Measurements from ENCODE around the gene CYP24A1. TPM values are rescaled to one million over a fixed set of nuclear protein-coding genes. Genes with fewer than 3 reads are reported as not detected.

The CYP24A1 gene
- total RNA-seq, 1 donor from 2014 or later, result not detected

DNA sequence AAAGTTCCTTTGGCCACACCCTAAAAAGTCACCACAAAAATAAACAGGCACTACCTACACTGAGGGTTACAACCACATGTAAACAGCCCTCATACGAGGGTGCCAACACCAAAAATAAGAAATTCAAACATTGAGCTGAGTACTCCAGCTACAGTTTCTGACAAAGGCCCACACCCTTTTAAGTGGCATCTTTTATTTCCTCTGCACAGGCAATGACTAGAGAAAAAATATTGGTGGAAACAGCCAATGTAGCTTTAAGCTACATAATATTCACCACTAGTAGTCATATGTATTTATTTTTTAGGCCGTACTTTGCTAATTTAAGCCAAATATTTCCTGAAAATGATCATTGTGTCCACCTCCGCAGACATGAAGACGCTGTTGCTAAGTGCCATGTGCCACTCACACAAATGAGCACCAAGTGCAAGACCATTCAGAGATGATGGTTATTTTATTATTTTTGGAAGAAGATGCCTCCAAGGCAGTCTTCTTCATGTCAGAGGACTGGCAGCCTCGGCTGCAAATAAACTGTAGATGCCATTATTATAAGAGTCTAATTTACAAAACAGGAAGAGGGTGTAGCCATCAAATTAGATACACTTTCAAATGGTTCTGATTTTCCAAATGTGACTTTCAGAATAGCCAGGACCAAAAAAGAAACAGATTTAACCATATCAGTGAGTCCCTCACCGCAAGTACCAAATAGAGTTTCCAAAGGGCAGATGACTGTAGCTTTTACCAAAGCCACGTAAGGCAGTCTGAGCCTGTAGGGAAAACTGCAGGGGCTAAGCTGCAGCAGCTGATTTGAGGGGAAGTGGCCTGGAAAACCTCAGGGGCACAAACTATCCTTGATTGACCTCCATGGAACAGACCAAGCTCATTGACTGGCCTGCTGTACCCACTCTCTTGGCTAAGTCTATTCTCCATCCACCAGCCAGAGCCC lies 13.4 kb downstream of the CYP24A1 start:
- TF ChIP-seq, protein P1, sequence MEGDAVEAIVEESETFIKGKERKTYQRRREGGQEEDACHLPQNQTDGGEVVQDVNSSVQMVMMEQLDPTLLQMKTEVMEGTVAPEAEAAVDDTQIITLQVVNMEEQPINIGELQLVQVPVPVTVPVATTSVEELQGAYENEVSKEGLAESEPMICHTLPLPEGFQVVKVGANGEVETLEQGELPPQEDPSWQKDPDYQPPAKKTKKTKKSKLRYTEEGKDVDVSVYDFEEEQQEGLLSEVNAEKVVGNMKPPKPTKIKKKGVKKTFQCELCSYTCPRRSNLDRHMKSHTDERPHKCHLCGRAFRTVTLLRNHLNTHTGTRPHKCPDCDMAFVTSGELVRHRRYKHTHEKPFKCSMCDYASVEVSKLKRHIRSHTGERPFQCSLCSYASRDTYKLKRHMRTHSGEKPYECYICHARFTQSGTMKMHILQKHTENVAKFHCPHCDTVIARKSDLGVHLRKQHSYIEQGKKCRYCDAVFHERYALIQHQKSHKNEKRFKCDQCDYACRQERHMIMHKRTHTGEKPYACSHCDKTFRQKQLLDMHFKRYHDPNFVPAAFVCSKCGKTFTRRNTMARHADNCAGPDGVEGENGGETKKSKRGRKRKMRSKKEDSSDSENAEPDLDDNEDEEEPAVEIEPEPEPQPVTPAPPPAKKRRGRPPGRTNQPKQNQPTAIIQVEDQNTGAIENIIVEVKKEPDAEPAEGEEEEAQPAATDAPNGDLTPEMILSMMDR (IDR thresholded peaks at IDR 0.05), result no peak
- H3K9me3 Mint-ChIP-seq, result no peaks in the 10 kb centered on the region
- H3K27me3 Mint-ChIP-seq (ENCODE audit: insufficient read depth, low read depth), result peaks cover under 1% of the 10 kb centered on the region
- Histone ChIP-seq H3K27me3 (no peaks in the 10 kb centered on the region), H3K27ac (no peak overlapping the region), H3K4me3 (no peak overlapping the region), H4K20me1 (ENCODE audit: low read depth) (no peaks in the 10 kb centered on the region), H3K36me3 (no peaks in the 10 kb centered on the region), H3K9ac (no peak overlapping the region), H3K9me3 (ENCODE audit: low read depth) (no peaks in the 10 kb centered on the region), H3K4me2 (no peak overlapping the region), H3K4me1 (no peaks in the 10 kb centered on the region), H3F3A (ENCODE audit: low read depth) (no peaks in the 10 kb centered on the region), H3K79me2 (ENCODE audit: low read depth) (no peaks in the 10 kb centered on the region), H2AFZ (replicated peaks) (no peak overlapping the region)
- no peak for DNase-seq (ENCODE audit: low spot score)
- H3K4me3 Mint-ChIP-seq, result no peak overlapping the region
- H3K4me1 Mint-ChIP-seq, result no peaks in the 10 kb centered on the region
- H3K27ac Mint-ChIP-seq, result no peak overlapping the region
- H3K36me3 Mint-ChIP-seq, result no peaks in the 10 kb centered on the region

DNA sequence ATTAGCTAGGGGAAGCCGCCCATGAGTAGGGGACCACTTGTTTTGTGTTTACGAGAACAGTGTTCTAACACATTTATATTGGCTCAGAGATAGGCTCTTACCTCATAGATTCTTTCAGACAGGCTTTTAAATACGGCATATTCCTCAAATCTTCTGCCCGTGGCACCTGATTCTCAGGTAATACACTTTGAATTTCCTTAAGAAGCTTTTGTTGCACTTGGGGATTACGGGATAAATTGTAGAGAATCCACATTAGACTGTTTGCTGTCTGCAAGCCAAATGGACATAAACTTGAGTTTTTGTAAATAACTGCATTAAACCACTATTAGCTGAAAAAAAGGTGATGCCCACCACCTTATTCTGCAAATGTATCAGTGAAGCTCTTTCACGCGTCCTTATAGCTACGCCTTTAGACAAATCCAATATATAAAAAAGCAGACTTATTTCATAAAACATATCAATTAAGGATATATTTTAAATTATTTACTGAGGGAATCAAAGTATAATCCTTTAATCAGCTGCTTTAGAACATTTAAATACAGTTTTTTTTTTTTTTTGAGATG lies 14.8 kb downstream of the CYP24A1 start:
- H3K9ac ChIP-seq, result no peak overlapping the region
- H3K79me2 ChIP-seq (ENCODE audit: low read depth), result no peaks in the 10 kb centered on the region
- H3K9me3 ChIP-seq (ENCODE audit: low read depth), result no peaks in the 10 kb centered on the region
- Mint-ChIP-seq H3K9me3 (no peaks in the 10 kb centered on the region), H3K4me3 (no peak overlapping the region), H3K36me3 (no peaks in the 10 kb centered on the region), H3K4me1 (no peaks in the 10 kb centered on the region), H3K27me3 (ENCODE audit: insufficient read depth, low read depth) (peaks cover 2% of the 10 kb centered on the region), H3K27ac (no peak overlapping the region)
- H3F3A ChIP-seq (ENCODE audit: low read depth), result no peaks in the 10 kb centered on the region
- no peak for DNase-seq (ENCODE audit: low spot score)
- no peaks in the 10 kb centered on the region for H4K20me1 ChIP-seq (ENCODE audit: low read depth)
- no peaks in the 10 kb centered on the region for H3K36me3 ChIP-seq
- TF ChIP-seq EZH2 (IDR thresholded peaks at IDR 0.05), result no peak
- TF ChIP-seq, protein P1 (IDR thresholded peaks at IDR 0.05), result no peak
- TF ChIP-seq EZH2phosphoT487 (IDR thresholded peaks at IDR 0.05), result no peak
- no peak overlapping the region for H3K4me3 ChIP-seq
- no peaks in the 10 kb centered on the region for H3K4me1 ChIP-seq
- H3K27ac ChIP-seq, result no peak overlapping the region
- no peaks in the 10 kb centered on the region for H3K27me3 ChIP-seq
- no peak overlapping the region for H2AFZ ChIP-seq (replicated peaks)
- H3K4me2 ChIP-seq, result no peak overlapping the region

DNA sequence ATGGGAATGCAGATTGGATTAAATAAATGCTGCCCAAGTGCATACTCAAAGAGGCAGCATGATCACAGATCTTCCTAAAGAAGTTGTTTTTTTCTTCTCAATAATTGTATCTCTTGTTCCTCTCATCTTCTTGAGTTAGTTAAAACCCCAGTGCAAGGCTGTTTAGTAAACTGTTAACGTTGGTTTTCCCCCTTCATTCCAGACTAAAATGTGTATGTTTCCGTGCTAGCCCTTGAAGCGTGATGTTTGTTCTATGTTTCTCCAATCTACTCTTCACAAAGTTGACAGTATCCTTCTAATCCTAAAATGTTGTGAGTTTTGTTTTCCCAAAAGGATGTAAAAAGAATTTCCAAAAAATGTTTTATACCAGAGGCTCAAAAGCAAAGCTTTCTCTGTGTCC lies 15.6 kb downstream of the CYP24A1 start:
- Histone ChIP-seq H2AFZ (replicated peaks) (no peak overlapping the region), H4K20me1 (ENCODE audit: low read depth) (no peaks in the 10 kb centered on the region), H3K9me3 (ENCODE audit: low read depth) (no peaks in the 10 kb centered on the region), H3F3A (ENCODE audit: low read depth) (no peaks in the 10 kb centered on the region), H3K27me3 (no peaks in the 10 kb centered on the region), H3K4me3 (no peak overlapping the region), H3K36me3 (no peaks in the 10 kb centered on the region), H3K4me2 (no peak overlapping the region), H3K4me1 (no peaks in the 10 kb centered on the region), H3K27ac (no peak overlapping the region), H3K79me2 (ENCODE audit: low read depth) (no peaks in the 10 kb centered on the region), H3K9ac (no peak overlapping the region)
- H3K36me3 Mint-ChIP-seq, result no peaks in the 10 kb centered on the region
- DNase-seq (ENCODE audit: low spot score), result no peak
- H3K4me3 Mint-ChIP-seq, result no peak overlapping the region
- H3K27ac Mint-ChIP-seq, result no peak overlapping the region
- H3K9me3 Mint-ChIP-seq, result no peaks in the 10 kb centered on the region
- H3K4me1 Mint-ChIP-seq, result no peaks in the 10 kb centered on the region
- TF ChIP-seq EZH2phosphoT487 (IDR thresholded peaks at IDR 0.05) (no peak), EZH2 (IDR thresholded peaks at IDR 0.05) (no peak)
- TF ChIP-seq, protein P1 (IDR thresholded peaks at IDR 0.05), result no peak
- peaks cover 2% of the 10 kb centered on the region for H3K27me3 Mint-ChIP-seq (ENCODE audit: insufficient read depth, low read depth)

Measured in neural progenitor cell (in vitro differentiated cells).